PC-9 (cell line): Measurements from ENCODE around the gene TSPAN17. TPM values are rescaled to one million over a fixed set of nuclear protein-coding genes. Genes with fewer than 3 reads are reported as not detected.

ENCODE experiments used
- BruUV-seq: library from RNA; stranded (reverse); fragments of 400-500 nt; replicated peaks from 2 replicates; lab custom pipeline; 2021; lab: Mats Ljungman, UMichigan
- CTCF ChIA-PET: fragments of 300-600 bp; sonication (Branson Sonifier 250); formaldehyde crosslinking; loops from one replicate; lab custom pipeline; 2022; ENCODE audit warnings: antibody characterized with exemption; lab: Charles Lee
- POLR2A ChIA-PET: fragments of 300-600 bp; sonication (Branson Sonifier 250); formaldehyde crosslinking; loops from one replicate; lab custom pipeline; 2022; ENCODE audit warnings: antibody characterized with exemption; ENCODE audit not compliant: unreplicated experiment; lab: Charles Lee
- DNase-seq, 2 experiments: peaks; one replicate each; pipeline versions ENCODE4 v3.0.0 to v3.0.0-alpha.2; 2015 to 2022; ENCODE audit warnings: mixed read lengths in 1 of 2
- H2AFZ ChIP-seq: fragments of 200-600 bp; sonication (generic); 2 replicates; pipeline ENCODE4 v1.8.1; 2017; ENCODE audit warnings: antibody characterized with exemption
- H3F3A ChIP-seq: fragments of 200-600 bp; sonication (generic); 2 replicates; pipeline ENCODE4 v1.8.1; 2017; ENCODE audit warnings: antibody characterized with exemption, mild to moderate bottlenecking, low read depth; ENCODE audit not compliant: insufficient read depth
- H3K27ac ChIP-seq: fragments of 200-600 bp; sonication (generic); 2 replicates; pipeline ENCODE4 v1.6.1; 2016; ENCODE audit warnings: mixed run types
- H3K27me3 ChIP-seq: fragments of 200-600 bp; sonication (generic); 2 replicates; pipeline ENCODE4 v1.6.1; 2016; ENCODE audit warnings: low read depth, mixed run types; ENCODE audit not compliant: insufficient read depth
- H3K36me3 ChIP-seq: fragments of 200-600 bp; sonication (generic); 2 replicates; pipeline ENCODE4 v1.6.1; 2016; ENCODE audit warnings: low read depth, mixed run types
- H3K4me1 ChIP-seq: fragments of 200-600 bp; sonication (generic); replicated peaks from 2 replicates; pipeline ENCODE4 v1.6.1; 2016; ENCODE audit warnings: mixed run types; ENCODE audit not compliant: insufficient read depth
- H3K4me2 ChIP-seq: fragments of 200-600 bp; sonication (generic); 2 replicates; pipeline ENCODE4 v1.6.1; 2017; ENCODE audit warnings: mixed run types
- H3K4me3 ChIP-seq: fragments of 200-600 bp; sonication (generic); 2 replicates; pipeline ENCODE4 v1.6.1; 2016; ENCODE audit warnings: mixed run types
- H3K79me2 ChIP-seq: fragments of 200-600 bp; sonication (generic); 2 replicates; pipeline ENCODE4 v1.6.1; 2017; ENCODE audit warnings: low read depth, mixed run types
- H3K9me2 ChIP-seq: fragments of 200-600 bp; sonication (generic); 2 replicates; pipeline ENCODE4 v1.8.1; 2017; ENCODE audit warnings: mild to moderate bottlenecking; ENCODE audit not compliant: insufficient read depth
- H3K9me3 ChIP-seq: fragments of 200-600 bp; sonication (generic); 2 replicates; pipeline ENCODE4 v1.8.1; 2016; ENCODE audit warnings: low read depth; ENCODE audit not compliant: insufficient read depth
- H4K20me1 ChIP-seq: fragments of 200-600 bp; sonication (generic); 2 replicates; pipeline ENCODE4 v1.8.1; 2017; ENCODE audit not compliant: insufficient read depth
- CTCF ChIP-seq: fragments of 200-600 bp; sonication (generic); conservative IDR thresholded peaks from 2 replicates; pipeline ENCODE4 v1.6.1; 2017; ENCODE audit warnings: mixed run types, antibody characterized with exemption, mild to moderate bottlenecking, moderate library complexity
- EZH2 ChIP-seq: fragments of 200-600 bp; sonication (generic); IDR thresholded peaks from 2 replicates; pipeline ENCODE4 v1.8.0; 2017; ENCODE audit warnings: antibody characterized with exemption, low read depth
- intact Hi-C: fragments of 100-400 bp; cut with micrococcal nuclease; formaldehyde crosslinking; loops from one replicate; pipeline ENCODE4 v1.10.0; 2022; ENCODE audit not compliant: unreplicated experiment
- total RNA-seq: library from RNA; stranded (reverse); gene quantifications from 2 replicates; pipeline ENCODE4 v1.2.3, GENCODE V29; 2021

TSPAN17 gene
- total RNA-seq, 1 experiment from 2014 or later = 81.1 TPM

DNA sequence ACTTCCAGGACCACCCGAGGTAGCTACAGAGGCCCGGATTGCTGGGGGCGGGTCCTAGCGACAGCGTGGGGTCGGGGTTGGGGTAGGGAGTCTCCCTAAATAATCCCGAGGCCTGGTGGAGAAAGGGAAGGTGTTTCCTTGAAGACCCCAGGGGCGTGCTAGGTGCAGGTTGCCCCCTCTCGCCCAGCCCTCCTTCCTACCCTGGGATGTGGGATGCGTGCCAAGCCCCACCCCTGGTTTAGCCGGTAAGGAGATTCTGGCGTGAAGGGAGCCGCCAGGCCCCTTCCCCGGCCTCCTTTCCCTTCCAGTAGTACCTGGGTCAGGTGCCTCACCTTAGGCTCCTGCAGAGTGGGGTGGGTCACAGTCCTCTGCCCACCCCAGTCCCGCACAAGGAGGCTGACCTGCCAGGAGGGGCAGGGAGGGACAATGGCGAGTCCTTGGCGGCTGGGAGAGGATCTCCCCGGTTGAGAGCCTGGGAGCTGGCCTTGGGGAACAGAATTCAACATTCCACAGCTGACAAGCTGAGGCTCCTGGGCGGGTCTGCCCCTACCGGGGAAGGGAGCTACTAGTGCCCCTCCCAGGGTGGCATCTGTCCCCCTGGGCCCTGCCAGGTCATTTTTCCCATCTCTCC is 674 bp downstream of the TSPAN17 start:
- Histone ChIP-seq H3K27ac (no peak overlapping the region), H3K4me3 (peak overlapping the region; percentile 90), H2AFZ (peak overlapping the region; percentile 85), H3K9me2 (no peaks in the 10 kb centered on the region), H3K79me2 (peaks cover 34% of the 10 kb centered on the region), H3K4me1 (peaks cover 11% of the 10 kb centered on the region), H3K9me3 (no peaks in the 10 kb centered on the region), H3K27me3 (no peaks in the 10 kb centered on the region), H3K4me2 (peak overlapping the region; percentile 99), H4K20me1 (peaks cover 20% of the 10 kb centered on the region; the same call in 1 of the 2 replicates), H3F3A (no peaks in the 10 kb centered on the region; the same call in 1 of the 2 replicates), H3K36me3 (no peaks in the 10 kb centered on the region)
- DNase-seq = peak; percentile 52 to 71
- CTCF ChIA-PET = interaction anchor here (0.5 to 1.0 kb wide), 5 partner anchors 10 to 731 kb away, joined by 3 to 8 read pairs (median 3); no protein-coding TSS in a partner anchor
- TF ChIP-seq EZH2 = no peak
- TF ChIP-seq CTCF = no peak
- BruUV-seq = TSS peak; percentile 60
- intact Hi-C loops = loop anchor here (1.0 to 10.0 kb wide), 7 partner anchors 39 to 654 kb away; partner anchors contain the start of genes FAF2, FGFR4, HIGD2A and NOP16
- POLR2A ChIA-PET = no interaction called here

- Histone ChIP-seq H3K9me2 (no peaks in the 10 kb centered on the region), H3K36me3 (no peaks in the 10 kb centered on the region), H3K9me3 (no peaks in the 10 kb centered on the region), H3K4me1 (peaks cover 11% of the 10 kb centered on the region), H2AFZ (no peak overlapping the region; the same call in 1 of the 2 replicates), H3K27ac (no peak overlapping the region), H3F3A (no peaks in the 10 kb centered on the region; the same call in 1 of the 2 replicates), H4K20me1 (peaks cover 20% of the 10 kb centered on the region; the same call in 1 of the 2 replicates), H3K27me3 (no peaks in the 10 kb centered on the region), H3K79me2 (peaks cover 34% of the 10 kb centered on the region), H3K4me3 (peak overlapping the region; percentile 90), H3K4me2 (peak overlapping the region; percentile 99)
- DNase-seq = no peak
- TF ChIP-seq EZH2 (no peak), CTCF (no peak)
- intact Hi-C loops = loop anchor here (5.0 to 10.0 kb wide), 2 partner anchors 264 to 654 kb away; partner anchors contain the start of genes HIGD2A, NOP16, PRELID1 and RAB24
- CTCF ChIA-PET = interaction anchor here (0.5 to 1.0 kb wide), 3 partner anchors 9 to 718 kb away, joined by 3 to 8 read pairs (median 4); no protein-coding TSS in a partner anchor
- POLR2A ChIA-PET = interaction anchor here (0.9 kb wide), 1 partner anchor 12 kb away, joined by 4 read pairs; no protein-coding TSS in a partner anchor
- BruUV-seq = no TSS peak
These were observed 1.4 kb downstream of the TSPAN17 start for GRCh38 chr5:176648474-176649194.

DNA sequence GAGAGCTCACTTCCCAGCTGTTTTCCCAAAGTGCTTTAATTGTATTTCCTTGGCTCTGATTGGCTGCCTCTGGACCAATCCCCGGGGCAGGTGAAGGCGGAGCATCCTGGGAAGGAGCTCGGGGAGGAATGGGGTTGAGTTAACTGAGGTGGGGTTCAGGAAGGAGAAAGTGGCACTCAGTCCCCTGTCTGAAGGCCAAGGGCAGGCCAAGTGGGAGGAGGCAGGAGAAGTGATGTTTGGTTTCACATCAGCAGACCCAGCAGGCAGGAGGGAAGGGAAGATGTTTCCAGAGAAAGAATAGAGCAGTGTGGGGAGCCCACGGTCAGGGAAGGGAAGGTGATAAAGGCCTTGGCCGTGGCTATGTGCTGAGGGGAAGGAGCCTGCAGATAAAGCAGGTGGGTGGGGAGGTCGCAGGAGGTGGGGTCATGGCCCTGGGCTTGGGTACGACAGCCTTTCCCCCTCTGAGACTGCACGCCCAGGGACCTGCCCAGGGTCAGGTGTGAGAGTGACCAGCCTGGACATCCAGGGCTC is 3.1 kb downstream of the TSPAN17 start:
- no TSS peak for BruUV-seq
- intact Hi-C loops = no loop called here
- Histone ChIP-seq H3K27me3 (no peaks in the 10 kb centered on the region), H4K20me1 (peaks cover 20% of the 10 kb centered on the region; the same call in 1 of the 2 replicates), H3K36me3 (no peaks in the 10 kb centered on the region), H3K9me3 (no peaks in the 10 kb centered on the region), H3F3A (no peaks in the 10 kb centered on the region; the same call in 1 of the 2 replicates), H3K4me1 (peaks cover 11% of the 10 kb centered on the region), H2AFZ (no peak overlapping the region), H3K27ac (no peak overlapping the region), H3K79me2 (peaks cover 34% of the 10 kb centered on the region), H3K4me3 (no peak overlapping the region), H3K4me2 (no peak overlapping the region), H3K9me2 (no peaks in the 10 kb centered on the region)
- ChIA-PET POLR2A (no interaction called here), CTCF (interaction anchor here (0.9 kb wide), 1 partner anchor 10 kb away, joined by 3 read pairs; no protein-coding TSS in a partner anchor)
- DNase-seq = no peak
- no peak for TF ChIP-seq EZH2
